Neural progenitor cell (in vitro differentiated cells): Measurements from ENCODE around the gene LACTBL1.
"Not testable (repeated sequence)": the region's sequence is repeated elsewhere in the genome, so short reads cannot be mapped to it uniquely, and the experiment has no call there.

Experiments used
- CTCF ChIP-seq: fragments of 200-600 bp; sonication (generic); IDR thresholded peaks from 2 replicates; pipeline ENCODE4 v1.5.1; 2017; ENCODE audit warnings: antibody characterized with exemption, mild to moderate bottlenecking
- EZH2 ChIP-seq: fragments of 200-600 bp; sonication (generic); IDR thresholded peaks from 2 replicates; pipeline ENCODE4 v1.6.1; 2017; ENCODE audit warnings: antibody characterized with exemption, mild to moderate bottlenecking, moderate library complexity
- EZH2phosphoT487 ChIP-seq: fragments of 200-600 bp; sonication (generic); IDR thresholded peaks from 2 replicates; pipeline ENCODE4 v1.6.1; 2017; ENCODE audit warnings: antibody characterized with exemption

- not testable (repeated sequence) for TF ChIP-seq CTCF, EZH2, EZH2phosphoT487
Observed at GRCh38 chr1:23010025-23010424, 37.4 kb upstream of the LACTBL1 start.
